HG02588 (cell line): ENCODE data around the gene CDH11.

Experiments
- ATAC-seq: cut with Tn5 transposase; IDR thresholded peaks from one replicate; pipeline ENCODE4 v1.9.1; 2021; ENCODE audit warnings: mild to moderate bottlenecking, moderate library complexity; ENCODE audit not compliant: unreplicated experiment

The CDH11 gene

DNA sequence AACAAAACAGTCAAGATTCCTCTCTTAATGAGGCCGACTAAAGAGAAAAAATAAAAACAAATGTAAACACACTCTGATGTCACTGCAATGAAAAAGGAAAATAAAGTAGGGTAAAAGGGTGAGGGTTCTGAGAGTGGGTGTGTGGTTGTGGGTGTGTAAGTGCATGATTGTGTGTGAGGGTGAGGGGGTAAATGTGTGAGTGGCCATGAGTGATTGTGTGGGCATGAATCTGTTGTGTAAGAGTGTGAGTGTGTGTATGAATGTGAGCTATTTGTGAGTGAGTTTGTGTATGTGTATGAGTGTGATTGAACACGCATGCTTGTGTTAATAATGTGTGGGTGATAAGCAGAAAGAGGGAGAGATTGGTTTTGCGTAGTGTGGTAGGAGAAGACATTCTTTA, 132.8 kb downstream of the CDH11 start:
- ATAC-seq, result no peak

- ATAC-seq, result no peak
Observed at GRCh38 chr16:64983963-64984362, 137.9 kb downstream of the CDH11 start.

GRCh38 chr16:64983231-64983630, 138.6 kb downstream of the CDH11 start:
- no peak for ATAC-seq

DNA sequence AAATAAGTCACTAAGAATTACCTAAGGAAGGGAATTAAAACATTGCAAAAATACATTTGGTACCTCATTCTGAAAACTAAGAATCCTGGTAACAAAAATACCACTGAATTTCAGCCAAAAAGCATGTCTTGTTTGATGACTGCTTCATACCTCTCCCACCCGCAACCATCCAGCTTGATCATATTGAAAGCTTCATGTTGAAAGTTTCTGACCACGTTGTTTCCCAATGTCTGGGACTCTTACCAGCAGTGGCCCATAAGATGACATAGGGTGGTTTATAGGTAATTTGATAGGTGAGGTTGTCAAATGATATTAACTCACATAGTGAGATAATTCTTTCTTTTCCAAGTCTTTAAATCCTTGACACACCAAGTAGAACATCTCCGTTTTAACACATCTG, 139.3 kb downstream of the CDH11 start:
- ATAC-seq, result no peak

DNA sequence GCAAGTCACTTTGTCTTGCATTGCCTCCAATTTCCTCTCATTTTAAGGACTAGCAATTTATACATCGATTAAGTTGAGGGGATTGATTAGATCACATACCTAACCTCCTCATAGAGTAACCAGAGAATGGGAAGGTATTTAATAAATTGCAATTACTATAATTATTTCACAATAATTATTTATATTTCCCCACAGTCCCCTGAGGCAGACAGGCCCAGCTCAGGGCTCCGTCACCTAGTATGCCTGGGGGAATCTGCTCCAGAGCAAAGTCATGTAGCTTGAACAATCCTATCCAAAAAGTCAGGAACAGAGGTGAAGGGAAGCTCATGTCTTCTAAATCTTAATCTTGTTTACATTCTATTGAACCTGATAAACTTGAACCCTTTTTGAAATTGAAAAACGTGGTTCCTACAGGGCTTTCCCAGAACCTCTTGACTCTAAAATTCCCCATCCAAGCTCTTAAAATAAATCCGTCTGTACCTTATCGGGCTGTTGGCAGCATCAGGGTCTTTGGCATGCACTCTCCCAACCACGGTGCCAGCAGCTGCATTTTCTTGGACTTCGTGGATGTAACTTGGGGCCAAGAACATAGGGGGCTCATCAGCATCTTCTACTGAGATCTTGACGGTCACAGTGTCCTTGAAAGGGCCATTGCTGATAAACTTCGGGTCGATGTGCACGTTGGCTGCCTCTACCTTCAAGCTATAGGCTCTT, 140.1 kb downstream of the CDH11 start:
- no peak for ATAC-seq

- no peak for ATAC-seq
Observed at GRCh38 chr16:64977206-64977920, 144.5 kb downstream of the CDH11 start.

GRCh38 chr16:64975821-64976220, 146.0 kb downstream of the CDH11 start:
- no peak for ATAC-seq

DNA sequence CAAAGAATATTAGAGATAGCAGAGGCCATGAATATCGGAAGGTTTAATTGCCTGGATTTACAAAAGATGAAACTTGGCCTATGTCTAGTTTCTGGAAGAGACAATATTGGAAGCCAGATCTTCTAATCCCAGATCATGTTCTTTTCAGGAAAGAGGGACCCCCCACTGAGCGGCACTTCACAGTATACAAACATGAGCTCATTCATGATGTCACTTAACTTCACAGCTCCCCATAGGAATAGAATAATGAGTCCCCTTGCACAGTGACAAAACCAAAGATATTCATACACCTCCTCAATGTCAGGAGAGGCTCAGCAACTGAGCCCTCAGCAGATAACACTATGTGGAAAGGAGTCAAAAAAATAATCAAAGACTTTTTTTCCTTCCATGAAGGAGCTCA, 147.5 kb downstream of the CDH11 start:
- no peak for ATAC-seq

GRCh38 chr16:64973171-64973570, 148.7 kb downstream of the CDH11 start:
- ATAC-seq, result no peak

DNA sequence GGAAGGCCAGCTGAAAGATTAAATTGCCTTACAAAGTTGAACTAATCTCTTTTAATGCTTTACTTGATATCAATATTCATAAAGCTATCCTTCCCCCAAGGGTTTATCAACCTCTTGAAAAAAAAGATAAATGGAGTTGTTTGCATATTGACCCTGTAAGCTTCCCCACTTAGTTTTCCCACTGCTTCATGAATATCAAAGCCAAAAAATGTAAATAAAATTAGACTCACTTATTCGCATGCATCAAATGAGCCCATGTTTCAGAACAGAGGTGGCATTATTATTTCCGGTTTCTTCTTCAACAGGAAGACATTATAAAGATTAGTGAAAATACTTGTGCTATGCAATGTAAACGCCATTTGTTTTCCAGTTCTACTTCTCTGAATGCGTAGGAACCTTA, 150.7 kb downstream of the CDH11 start:
- no peak for ATAC-seq

DNA sequence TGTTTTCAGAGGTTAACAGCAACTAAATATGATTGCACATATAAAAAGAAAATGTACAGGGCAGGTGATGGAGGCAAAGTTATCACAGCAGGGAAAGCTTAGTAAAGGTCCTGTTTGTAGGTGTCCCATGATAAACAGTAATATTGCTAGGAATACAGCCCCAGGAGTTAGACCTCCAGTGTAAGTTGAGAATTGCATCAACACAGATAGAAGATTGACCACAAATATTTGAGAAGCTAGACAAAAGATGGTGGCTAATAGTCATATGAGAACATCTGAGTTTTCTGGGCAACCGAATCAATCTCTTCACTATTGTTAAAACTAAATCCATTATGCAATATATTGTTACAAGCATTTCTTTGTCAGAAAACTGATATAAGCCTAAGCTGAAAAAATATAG, 152.6 kb downstream of the CDH11 start:
- ATAC-seq, result no peak

DNA sequence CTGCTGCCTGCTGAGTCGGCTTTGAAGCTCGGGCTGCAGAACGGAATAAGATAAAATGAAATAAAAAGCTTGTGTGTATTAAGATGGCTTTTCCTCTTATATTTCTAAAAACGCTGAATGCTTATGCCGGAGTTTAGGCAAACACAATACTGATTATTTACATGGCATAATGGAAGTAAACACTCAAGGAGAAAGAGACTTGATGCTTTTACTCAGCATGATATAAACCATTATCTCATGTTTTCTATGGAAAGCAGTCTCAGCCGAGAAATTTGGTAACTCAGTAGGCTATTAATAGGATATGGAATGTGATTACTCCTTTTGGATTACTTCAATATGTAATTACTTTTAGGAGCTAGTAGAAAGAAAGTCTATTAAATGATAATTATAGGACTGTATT, 153.3 kb downstream of the CDH11 start:
- ATAC-seq, result no peak

DNA sequence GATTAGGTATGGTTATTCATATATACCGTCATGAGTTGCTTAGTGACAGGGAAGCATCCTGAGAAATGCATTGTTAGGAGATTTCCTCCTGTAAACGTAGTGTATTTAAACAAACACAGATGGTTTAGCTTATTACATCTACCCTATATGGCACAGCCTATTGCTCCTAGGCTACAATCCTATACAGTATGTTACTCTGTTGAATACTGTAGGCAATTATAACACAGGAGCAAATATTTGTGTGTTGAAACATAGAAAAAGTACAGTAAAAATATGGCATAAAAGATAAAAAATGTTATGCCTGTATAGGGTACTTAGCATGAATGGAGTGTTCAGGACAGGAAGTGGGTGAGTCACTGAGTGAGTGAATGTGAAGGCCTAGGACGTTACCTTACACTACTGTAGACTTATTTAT, 157.7 kb downstream of the CDH11 start:
- no peak for ATAC-seq

DNA sequence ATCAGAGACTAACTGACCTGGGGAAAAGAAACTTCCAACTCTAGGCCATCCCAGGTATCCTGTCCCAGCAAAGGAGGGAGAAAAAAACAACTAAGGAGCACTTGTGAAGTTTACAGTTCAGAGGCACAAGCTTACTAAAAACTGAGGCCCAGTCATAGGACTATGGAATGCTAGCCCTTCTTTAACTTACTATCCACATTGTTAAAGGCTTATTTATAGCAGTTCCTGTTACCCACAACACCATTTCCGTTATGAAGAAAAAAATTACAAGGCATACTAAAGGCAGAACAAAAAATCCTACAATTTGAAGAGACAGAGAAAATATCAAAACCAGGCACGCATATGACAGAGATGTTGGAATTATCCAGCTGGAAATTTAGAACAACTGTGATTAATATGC, 159.1 kb downstream of the CDH11 start:
- ATAC-seq, result no peak

DNA sequence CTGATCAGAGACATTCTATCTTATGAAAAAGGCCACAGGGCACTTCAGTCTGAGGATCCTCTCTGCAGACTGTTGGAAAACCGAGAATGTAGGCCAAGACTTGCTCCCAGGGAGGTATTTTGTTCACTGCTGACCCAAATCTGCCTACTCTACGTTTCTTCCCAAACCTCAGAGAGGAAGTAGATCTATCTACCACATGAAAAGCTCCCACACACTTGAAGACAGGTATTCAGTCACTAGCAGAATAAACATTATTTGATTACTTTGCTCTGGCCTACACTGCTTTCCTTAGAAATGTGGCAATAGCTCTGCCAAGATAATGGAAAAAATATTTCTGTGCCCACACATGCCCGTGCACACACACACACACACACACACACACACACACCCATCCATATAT, 164.6 kb downstream of the CDH11 start:
- ATAC-seq, result no peak

- ATAC-seq, result no peak
Observed at GRCh38 chr16:64952177-64952576, 169.7 kb downstream of the CDH11 start.

GRCh38 chr16:64951193-64951592, 170.7 kb downstream of the CDH11 start:
- ATAC-seq, result no peak

DNA sequence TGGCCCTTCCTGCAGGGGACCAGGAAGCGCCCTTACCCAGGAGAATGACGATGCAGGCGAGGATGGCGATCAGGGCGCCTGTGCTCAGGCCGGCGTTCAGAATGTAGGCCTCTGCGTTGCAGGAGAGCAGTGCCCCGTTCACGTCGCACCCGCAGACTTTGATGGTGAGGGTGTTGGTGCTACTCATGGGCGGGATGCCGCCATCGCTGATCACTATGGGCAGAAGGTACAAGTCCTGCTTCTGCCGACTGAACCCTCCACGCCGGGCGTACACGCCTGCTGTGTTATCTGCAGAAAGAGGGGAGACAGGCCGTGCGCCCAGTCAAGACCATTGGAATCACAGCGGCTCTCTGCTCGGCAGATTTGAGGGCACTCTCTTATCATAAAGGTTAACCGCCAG, 171.1 kb downstream of the CDH11 start:
- ATAC-seq, result no peak

GRCh38 chr16:64950262-64950661, 171.6 kb downstream of the CDH11 start:
- ATAC-seq, result no peak

DNA sequence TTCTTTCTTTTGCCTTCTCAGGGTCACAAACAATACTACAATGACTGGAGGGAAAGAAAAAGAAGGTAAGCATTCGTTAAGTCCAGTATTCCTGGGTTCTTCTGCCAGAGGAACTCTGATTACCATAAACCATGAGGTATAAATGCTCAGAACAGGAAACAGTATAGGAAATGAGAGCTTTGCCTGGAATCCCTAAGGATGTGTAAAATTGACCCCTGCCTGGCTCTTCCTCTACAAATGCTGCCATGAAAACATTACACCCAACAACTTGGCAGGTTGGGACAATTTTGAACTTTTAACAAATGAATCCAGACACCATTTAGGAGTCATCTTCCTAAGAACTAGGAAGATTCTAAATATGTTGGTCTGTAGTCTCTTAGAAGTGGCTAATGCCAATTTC, 173.8 kb downstream of the CDH11 start:
- ATAC-seq, result no peak

DNA sequence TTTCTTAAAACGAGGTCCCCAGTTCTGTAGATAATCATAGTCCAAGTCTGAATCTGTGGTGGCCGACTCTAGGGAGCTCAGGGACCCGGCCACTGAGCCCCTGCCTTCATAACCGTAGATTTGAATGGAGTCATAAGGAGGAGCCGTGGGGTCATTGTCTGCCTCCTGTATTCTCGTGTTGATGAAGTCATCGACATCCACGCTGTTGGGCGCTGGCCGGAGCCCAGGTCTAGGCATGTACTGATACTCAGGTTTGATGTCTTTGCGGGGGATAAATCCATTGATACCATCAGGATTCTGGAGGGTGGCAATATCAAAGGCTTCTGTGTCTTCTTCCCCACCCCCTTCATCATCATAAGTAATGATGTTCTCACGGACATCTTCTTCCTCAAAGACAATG, 174.2 kb downstream of the CDH11 start:
- no peak for ATAC-seq

- ATAC-seq, result no peak
Observed at GRCh38 chr16:64933885-64934284, 188.0 kb downstream of the CDH11 start.

DNA sequence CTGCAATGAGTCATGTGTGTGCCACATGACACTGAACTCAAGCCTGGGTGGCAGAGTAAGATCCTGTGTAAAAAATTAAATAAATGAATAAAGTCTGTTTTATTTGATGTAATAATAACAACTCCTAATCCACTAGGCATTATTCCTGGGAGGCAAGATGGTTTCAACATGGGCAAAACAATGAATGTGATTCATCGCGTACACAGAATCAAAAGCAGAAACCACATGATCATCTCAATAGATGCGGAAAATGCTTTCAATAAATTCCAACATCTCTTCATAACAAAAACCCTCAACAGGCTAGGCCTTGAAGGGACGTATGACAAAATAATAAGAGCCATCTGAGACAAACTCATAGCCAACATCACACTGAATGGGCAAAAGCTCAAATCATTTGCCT, 195.4 kb downstream of the CDH11 start:
- no peak for ATAC-seq
